Uterus (tissue), 2 donors: ENCODE results near the gene HABP4.

Experiments used
- CTCF ChIP-seq, 4 experiments: fragments of 200-600 bp in 2 of 4; fragments of 450-650 bp in 2 of 4; sonication (generic) in 2 of 4; IDR thresholded peaks; one replicate each; pipeline ENCODE4 v1.5.1; 2016 to 2019; ENCODE audit warnings: antibody characterized with exemption in 4 of 4, mild to moderate bottlenecking in 2 of 4, moderate library complexity in 1 of 4
- POLR2A ChIP-seq, 2 donors: fragments of 450-650 bp; IDR thresholded peaks; one replicate each; pipeline ENCODE4 v1.6.1; 2016; ENCODE audit warnings: antibody characterized with exemption in 2 of 2, mild to moderate bottlenecking in 1 of 2, moderate library complexity in 1 of 2

- no peak for TF ChIP-seq POLR2A (IDR thresholded peaks at IDR 0.05)
- TF ChIP-seq CTCF (IDR thresholded peaks at IDR 0.05), result no peak
Measured at GRCh38 chr9:96429732-96430131, 20.2 kb upstream of the HABP4 start.
